ENCODE results near the gene NUDT15. TPM values are rescaled to one million over a fixed set of nuclear protein-coding genes. Genes with fewer than 3 reads are reported as not detected.
"Not testable (repeated sequence)": the region's sequence is repeated elsewhere in the genome, so short reads cannot be mapped to it uniquely, and the experiment has no call there.

NUDT15 gene
- total RNA-seq, 1 experiment from 2014 or later: 24.7 TPM

GRCh38 chr13:48042894-48043293 is 5.4 kb downstream of the NUDT15 start:
- DNase-seq (ENCODE audit: low spot score): no peak

- no peak for DNase-seq (ENCODE audit: low spot score)
Observed at GRCh38 chr13:48043789-48044503, 6.4 kb downstream of the NUDT15 start.

- no peak for DNase-seq (ENCODE audit: low spot score)
Observed at GRCh38 chr13:48050550-48050949, 13.0 kb downstream of the NUDT15 start.

GRCh38 chr13:48054601-48055000 is 17.1 kb downstream of the NUDT15 start:
- DNase-seq (ENCODE audit: low spot score): no peak

DNA sequence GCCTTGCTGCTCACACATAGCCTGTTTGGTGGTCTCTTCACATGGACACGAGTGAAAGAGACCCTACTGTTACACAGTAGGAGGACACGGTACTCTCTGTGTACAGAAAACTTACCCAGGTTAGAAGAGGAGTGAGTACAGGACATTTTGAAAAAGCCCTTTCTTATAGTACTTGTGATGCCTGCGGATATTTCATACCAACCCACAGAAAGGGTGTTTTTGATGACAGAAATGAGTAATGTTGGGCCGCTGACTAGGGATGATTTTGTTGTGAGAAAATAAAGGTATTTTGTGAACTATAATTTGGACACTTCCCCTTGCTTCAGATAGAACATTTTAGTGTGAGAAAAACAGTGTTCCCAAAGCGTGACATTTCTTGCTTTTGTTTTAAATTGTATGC is 18.2 kb downstream of the NUDT15 start:
- no peak for DNase-seq (ENCODE audit: low spot score)

DNA sequence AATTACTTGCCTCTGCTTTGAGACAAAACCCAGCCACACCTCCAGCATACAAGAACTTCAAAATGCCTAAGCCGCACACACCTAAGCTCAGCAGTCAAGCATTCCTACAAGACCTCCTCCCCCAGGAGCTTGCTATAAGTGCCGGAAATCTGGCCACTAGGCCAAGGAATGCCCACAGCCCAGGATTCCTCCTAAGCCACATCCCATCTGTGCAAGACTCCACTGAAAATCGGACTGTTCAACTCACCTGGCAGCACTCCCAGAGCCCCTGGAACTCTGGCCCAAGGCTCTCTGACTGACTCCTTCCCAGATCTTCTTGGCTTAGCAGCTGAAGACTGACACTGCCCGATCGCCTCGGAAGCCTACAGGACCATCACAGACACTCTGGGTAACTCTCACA is 21.0 kb downstream of the NUDT15 start:
- DNase-seq (ENCODE audit: low spot score): not testable (repeated sequence)

GRCh38 chr13:48059951-48060350 is 22.4 kb downstream of the NUDT15 start:
- not testable (repeated sequence) for DNase-seq (ENCODE audit: low spot score)

DNA sequence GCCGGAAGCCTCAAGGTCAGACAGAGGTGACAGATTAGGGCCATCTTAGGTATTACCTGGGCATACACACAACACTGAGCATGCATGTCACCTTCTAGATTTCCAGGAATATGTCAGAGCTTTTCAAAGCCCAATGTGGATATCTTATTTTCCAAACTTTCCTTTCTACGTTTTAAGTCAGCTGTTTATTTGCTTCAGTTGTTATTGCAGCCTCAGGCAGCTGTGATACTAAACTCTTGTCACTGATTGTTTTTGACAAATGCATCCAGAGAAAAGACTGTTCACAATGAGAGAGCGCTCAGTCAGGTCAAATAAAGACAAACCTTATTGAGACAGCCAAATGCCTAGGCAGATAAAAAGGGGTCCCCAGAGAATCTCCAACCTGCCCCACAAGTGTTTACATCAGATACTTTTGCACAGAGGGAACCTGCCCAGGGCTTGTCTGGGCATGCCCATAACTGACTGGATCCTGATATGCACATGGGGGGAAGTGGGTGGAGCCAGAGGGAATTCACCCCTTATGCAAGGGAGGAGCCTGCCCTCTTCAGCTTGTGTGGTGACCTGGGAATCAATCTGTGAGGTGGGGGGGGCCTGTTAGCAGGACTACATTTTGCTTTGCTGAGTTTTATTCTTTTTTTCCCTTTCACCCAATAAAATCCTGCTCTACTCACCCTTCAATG is 28.9 kb downstream of the NUDT15 start:
- peak; percentile 13 for DNase-seq (ENCODE audit: low spot score)

DNA sequence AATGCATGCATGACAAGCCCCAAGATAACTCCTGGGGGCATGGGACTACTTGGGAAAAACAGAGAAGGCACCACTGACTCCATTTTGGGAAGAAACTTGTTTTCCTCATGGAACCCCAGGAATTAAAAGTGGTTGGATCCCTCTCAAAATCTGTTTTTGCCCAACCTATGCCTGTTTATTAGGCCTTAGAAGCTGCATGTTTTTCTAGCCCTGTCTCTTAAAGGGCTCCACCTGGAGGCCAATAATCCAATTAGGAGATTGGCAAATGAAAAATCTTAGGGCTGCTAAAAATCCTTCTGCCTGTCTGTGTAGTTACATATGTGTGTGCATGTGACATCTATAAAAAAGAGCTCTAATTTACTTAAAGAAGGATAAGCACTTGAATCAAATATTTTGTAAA is 30.5 kb downstream of the NUDT15 start:
- DNase-seq (ENCODE audit: low spot score): peak; percentile 13

GRCh38 chr13:48068952-48069351 is 31.4 kb downstream of the NUDT15 start:
- no peak for DNase-seq (ENCODE audit: low spot score)

GRCh38 chr13:48069573-48069972 is 32.0 kb downstream of the NUDT15 start:
- DNase-seq (ENCODE audit: low spot score): no peak

GRCh38 chr13:48070942-48071341 is 33.4 kb downstream of the NUDT15 start:
- DNase-seq (ENCODE audit: low spot score): no peak

DNA sequence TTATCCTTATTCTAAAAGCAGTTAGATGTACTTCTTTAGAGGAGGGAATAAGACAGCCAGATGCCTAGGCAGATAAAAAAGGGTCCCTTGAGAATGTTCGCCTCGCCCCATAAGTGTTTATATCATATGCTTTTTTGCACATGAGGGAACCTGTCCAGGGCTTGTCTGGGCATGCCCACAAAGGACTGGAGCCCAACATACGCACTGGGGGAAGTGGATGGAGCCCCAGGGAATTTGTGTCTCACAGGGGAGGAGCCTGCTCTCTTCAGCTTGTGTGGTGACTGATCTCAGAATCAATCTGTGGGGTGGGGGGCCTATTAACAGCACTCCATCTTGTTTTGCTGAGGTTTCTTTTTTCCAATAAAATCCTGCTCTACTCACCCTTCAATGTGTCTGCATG is 34.8 kb downstream of the NUDT15 start:
- DNase-seq (ENCODE audit: low spot score): no peak

GRCh38 chr13:48072787-48073186 is 35.3 kb downstream of the NUDT15 start:
- no peak for DNase-seq (ENCODE audit: low spot score)

GRCh38 chr13:48074006-48074405 is 36.5 kb downstream of the NUDT15 start:
- DNase-seq (ENCODE audit: low spot score): no peak

DNA sequence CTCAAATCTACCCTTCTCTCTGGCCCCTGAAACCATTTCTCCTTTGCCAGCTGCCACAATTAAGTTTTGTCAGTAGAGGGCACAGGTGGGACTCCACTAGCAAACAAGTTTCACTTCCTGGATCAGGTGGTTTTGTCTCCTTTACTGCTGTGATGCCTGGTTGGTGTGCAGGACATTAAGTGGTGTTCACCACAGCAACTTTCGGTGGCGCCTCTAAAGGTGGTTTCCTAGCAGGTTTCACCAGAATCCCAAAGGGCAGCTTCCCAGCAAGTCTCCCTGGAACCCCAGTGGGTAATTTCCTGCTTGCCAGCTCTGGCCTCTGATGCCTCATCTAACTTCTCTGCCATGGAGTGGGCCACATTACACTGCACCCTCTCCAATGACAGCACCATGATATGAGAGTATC is 40.7 kb downstream of the NUDT15 start:
- DNase-seq (ENCODE audit: low spot score): peak; percentile 58

DNA sequence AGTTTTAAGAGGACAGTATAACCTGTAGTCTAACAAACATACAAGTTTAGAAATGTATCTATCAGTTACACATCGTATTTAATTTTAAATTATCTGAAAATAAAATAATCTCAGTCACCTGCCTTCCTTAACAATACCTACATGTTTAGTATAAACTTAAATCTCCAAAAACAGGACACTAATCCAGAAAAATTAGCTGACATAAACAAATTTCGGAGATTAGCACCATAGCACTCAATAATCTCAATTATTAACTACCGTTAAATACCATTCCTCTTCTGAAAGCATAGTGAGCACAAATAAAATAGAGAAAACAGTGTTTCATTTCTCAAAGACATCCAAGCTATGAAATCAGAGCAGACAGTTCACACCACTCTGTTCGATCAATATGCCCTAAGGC is 44.2 kb downstream of the NUDT15 start:
- no peak for DNase-seq (ENCODE audit: low spot score)

- DNase-seq (ENCODE audit: low spot score): no peak
Observed at GRCh38 chr13:48086272-48086671, 48.7 kb downstream of the NUDT15 start.

DNA sequence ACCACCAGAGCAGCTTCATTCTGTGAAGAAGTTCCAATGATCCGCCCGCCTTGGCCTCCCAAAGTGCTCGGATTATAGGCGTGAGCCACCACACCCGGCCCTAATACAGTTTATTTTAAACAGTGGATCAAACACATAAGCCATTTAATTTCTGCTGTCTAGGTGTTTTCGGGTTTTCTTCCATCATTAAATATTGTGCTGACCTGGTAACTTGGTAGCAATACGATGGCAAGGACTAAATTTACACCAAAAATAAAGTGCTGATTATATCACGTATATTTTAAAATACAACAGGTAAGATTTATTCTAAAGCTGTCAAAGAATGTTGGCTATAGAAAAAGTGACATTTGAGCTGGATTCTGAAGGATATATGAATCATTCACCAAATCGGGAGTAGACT is 56.1 kb downstream of the NUDT15 start:
- DNase-seq (ENCODE audit: low spot score): no peak

GRCh38 chr13:48094404-48094780 is 56.9 kb downstream of the NUDT15 start:
- peak; percentile 39 for DNase-seq (ENCODE audit: low spot score)

DNA sequence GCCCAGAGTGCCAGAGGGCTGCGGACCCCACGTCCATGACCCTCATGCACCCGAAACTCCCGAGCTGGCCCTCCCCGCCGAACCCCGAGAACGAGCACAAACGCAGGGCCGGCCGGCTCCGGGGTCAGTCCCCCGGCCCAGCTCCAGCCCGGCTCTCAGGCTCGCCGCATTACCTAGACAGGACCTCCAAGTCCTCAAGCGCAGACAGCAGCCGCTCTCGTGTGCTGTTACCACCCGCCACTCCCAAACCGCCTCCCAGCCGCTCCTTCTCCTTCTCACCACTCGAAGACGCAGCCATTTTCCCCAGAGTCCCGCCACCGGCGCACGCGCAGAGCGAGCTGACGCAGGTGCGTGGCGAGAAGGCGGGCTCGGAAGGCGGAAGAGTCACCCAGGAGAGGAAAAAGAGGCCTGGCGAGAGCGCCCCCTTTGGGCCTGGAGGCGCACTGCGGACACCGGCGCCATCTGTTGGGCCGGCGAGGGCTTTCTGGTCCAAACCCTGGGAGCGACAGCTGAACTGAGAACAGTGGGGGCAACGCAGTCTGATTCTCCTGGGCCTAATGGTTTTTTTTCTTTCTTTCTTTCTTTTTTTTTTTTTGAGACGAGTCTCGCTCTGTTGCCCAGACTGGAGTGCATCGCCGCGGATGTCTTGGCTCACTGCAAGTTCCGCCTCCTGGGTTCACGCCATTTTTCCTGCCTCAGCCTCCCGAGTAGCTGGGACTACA is 57.4 kb downstream of the NUDT15 start, which contains the start of gene MED4:
Gene MED4, minus strand, starts transcription at position 324 of the 722 bp plus-strand sequence. Its CDS starts 26 bp downstream, at position 298.
- DNase-seq (ENCODE audit: low spot score): peak; percentile 97

DNA sequence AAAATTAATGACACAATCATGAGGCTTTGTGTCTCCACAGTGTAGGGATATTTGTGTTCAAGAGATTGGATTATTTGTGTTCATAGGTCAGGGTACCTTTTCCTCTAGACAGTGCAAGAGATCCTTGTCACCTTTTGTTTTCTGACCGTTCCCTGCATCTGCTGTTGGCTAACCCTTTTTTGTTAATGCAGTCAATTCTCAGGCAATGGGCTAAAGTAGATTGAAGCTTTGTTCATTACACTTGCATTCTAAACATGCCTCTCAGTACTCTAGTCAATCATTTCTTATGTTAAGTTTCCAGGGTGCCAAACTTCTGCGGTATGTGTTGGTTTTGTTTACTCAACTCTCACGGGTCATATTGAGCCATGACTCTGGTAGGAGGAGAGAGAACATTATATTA is 59.1 kb downstream of the NUDT15 start:
- peak; percentile 35 for DNase-seq (ENCODE audit: low spot score)
